WI38 (cell line): ENCODE measurements around the gene SNTG2.
"Not testable (repeated sequence)": the region's sequence is repeated elsewhere in the genome, so short reads cannot be mapped to it uniquely, and the experiment has no call there.

Source experiments
- H3K4me3 ChIP-seq: 2 replicates; pipeline ENCODE4 v1.5.1; 2011; ENCODE audit warnings: low read depth, mild to moderate bottlenecking, control low read depth, low read length
- CTCF ChIP-seq: IDR thresholded peaks from 2 replicates; pipeline ENCODE4 v1.5.1; 2012; ENCODE audit warnings: low read depth, mild to moderate bottlenecking, control low read depth, low read length

SNTG2 gene

DNA sequence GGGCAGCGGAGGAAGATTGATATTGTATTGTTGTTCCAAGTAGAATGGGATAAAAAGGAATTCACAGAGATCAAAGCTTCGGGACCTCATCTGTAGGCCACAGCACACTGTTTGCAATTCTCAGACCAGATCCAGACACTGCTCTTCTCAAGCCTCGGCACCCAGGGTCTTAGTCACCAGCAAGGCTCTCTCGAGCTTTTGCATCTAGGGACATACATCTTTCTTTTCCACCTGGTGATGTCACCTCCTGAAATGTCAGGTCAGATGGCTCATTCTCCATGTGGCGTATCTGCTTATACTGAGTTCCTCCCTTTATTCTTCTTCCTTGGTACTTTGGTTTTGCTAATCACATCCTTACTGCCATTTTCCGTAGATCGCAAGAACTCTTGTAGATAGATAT, 42.9 kb upstream of the SNTG2 start:
- TF ChIP-seq CTCF: no peak
- H3K4me3 ChIP-seq: no peak overlapping the region

GRCh38 chr2:908568-908967, 42.1 kb upstream of the SNTG2 start:
- no peak for TF ChIP-seq CTCF

GRCh38 chr2:909764-910379, 40.8 kb upstream of the SNTG2 start:
- H3K4me3 ChIP-seq: not testable (repeated sequence)

More at GRCh38 chr2:908568-908967, 42.1 kb upstream of the SNTG2 start:
- no peak overlapping the region for H3K4me3 ChIP-seq

- no peak overlapping the region for H3K4me3 ChIP-seq
- no peak for TF ChIP-seq CTCF
These were observed 40.0 kb upstream of the SNTG2 start for GRCh38 chr2:910698-911097.

DNA sequence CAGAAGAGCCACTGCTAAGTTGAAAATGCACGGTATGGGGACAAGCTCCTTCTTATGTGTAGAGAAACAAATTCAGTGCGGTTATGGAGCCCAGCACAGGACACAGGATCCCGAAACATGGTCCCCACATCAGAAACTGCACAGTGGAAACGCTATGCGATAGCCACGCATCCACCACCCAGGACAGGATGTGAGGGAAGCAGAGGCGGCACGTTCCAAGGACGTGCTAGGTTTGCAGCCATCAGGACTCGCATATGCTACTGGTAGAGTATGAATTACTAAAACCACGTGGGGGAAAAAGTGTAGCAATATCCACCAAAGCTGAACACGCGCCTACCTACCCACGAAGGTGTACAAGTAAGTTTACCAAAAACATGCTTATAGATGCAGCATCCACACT, 34.7 kb upstream of the SNTG2 start:
- H3K4me3 ChIP-seq: no peak overlapping the region
- no peak for TF ChIP-seq CTCF

- TF ChIP-seq CTCF: no peak
- no peak overlapping the region for H3K4me3 ChIP-seq
These were observed 33.7 kb upstream of the SNTG2 start for GRCh38 chr2:916935-917334.

DNA sequence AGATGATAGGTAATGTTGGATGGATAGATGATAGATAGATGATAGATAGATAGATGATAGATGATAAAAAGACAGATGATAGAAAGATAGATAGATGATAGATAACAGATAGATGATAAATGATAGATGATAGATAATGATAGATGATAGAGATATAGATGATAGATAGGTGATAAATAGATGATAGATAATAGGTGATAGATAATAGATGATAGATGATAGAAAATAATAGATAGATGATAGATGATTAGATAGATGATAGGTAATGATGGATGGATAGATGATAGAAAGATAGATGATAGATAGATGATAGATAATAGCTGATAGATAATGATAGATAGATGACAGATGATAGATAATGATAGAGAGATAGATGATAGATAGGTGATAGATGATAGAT, 31.0 kb upstream of the SNTG2 start:
- no peak overlapping the region for H3K4me3 ChIP-seq
- no peak for TF ChIP-seq CTCF

- H3K4me3 ChIP-seq: no peak overlapping the region
- no peak for TF ChIP-seq CTCF
These were observed 30.1 kb upstream of the SNTG2 start for GRCh38 chr2:920573-920972.
